ENCODE results near the gene DDHD1. TPM values are rescaled to one million over a fixed set of nuclear protein-coding genes. Genes with fewer than 3 reads are reported as not detected.

Gene DDHD1
- polyA plus RNA-seq, 3 donors: 8.3 to 9.7 (median 9.5) TPM

DNA sequence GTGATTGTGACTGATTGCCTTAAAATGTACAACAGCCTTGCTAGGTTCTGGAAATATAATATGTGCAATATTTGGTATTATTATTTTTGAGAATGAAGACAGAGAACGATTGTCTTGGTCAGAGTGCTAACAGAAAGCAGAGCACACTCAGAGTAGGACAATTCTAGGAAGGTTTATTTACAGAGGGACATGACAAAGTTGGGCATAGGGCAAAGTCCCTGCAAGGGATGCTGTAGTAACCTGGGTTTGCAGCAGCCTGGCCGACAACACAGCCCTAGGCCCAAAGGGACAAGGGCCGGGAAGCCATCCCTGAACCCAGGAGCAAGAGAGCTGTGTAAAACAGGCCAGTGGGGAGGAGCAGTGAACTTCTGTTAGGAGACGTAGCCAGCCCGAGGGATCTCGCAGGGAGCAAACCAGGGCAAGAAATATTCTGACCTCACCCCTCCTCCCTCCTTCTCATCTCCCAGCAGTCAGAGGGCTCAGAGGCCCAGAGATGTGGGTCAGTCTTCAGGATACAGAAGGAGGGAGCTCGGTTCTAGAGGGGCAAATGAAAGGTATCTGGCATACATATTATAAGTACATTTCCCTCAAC is 151.2 kb downstream of the DDHD1 start:
- DNase-seq (ENCODE audit: low read depth in 3 of 3, low spot score in 2 of 3): no peak

GRCh38 chr14:52998376-52999015 is 154.6 kb downstream of the DDHD1 start:
- DNase-seq (ENCODE audit: low read depth in 3 of 3, low spot score in 2 of 3): no peak

DNA sequence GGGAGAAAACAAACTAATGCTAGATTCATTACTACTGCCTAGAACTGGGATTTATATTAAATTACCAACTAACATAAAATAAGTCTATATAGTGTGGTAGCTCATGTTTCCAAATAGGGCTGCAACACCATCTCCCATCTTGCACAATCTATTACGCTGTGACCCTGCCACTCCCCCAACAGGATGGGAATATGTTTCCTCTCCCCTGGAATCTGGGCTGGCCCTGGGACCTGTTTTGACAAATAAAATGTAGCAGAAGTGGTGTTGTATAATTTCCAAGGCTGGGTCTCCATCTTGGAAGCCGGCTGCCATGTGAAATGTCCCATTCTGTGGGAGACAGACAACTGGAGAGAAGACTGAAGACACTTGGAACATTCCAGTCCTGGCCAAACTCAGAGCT is 156.6 kb downstream of the DDHD1 start:
- no peak for DNase-seq (ENCODE audit: low read depth in 3 of 3, low spot score in 2 of 3)

- no peak for DNase-seq (ENCODE audit: low read depth in 3 of 3, low spot score in 2 of 3)
Observed at GRCh38 chr14:52995998-52996397, 157.1 kb downstream of the DDHD1 start.

- no peak for DNase-seq (ENCODE audit: low read depth in 3 of 3, low spot score in 2 of 3)
Observed at GRCh38 chr14:52992236-52992870, 160.8 kb downstream of the DDHD1 start.

GRCh38 chr14:52988139-52988538 is 165.0 kb downstream of the DDHD1 start:
- DNase-seq (ENCODE audit: low read depth in 3 of 3, low spot score in 2 of 3): no peak

GRCh38 chr14:52987514-52987913 is 165.6 kb downstream of the DDHD1 start:
- DNase-seq (ENCODE audit: low read depth in 3 of 3, low spot score in 2 of 3): no peak

DNA sequence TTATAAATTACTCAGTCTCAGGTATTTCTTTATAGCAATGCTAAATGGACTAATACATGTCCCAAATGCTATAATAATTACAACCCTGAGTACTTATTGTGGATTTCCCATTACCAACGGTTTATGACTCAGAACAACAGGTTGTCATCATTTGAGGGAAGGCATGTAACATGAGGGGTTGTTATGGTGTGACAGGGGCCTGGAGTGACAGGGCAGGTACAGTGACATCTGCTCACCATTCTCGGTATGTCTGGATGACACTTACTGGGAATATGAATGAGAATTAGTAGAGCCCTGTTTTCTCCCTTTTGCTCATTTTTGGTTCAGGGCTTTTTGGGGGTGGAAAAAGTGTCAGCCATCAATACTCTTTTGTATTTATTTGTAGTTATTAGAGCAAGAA is 166.1 kb downstream of the DDHD1 start:
- DNase-seq (ENCODE audit: low read depth in 3 of 3, low spot score in 2 of 3): no peak

Other genes with a start within 250 kb of the DDHD1 start
- gene FERMT2, start 202.3 kb downstream of the DDHD1 start, polyA plus RNA-seq (ENCODE audit: insufficient read length in 3 of 3): 100 to 1,000 TPM; 177 to 189 (median 185) TPM